ENCODE measurements around the gene INO80.

DNA sequence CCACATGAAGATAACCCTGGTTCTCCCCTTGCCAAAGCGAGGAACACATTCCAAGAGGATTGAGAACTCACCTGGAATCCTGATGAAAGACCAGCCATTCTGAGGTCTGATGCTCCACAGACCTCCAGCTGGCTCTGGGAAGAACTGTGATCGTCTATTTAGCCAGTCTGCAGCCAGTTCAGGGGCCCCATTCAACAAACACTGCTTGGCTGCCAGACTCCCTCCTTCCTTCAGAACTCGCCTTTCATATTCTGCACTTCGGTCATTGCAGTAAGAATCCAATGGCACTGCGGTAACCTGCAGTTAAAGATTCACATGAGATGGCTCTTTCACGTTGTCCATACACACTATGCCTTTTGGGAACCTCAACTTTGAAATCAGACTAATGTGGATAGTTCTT is 95.3 kb downstream of the INO80 start:
- TF ChIP-seq TAF1 (IDR thresholded peaks at IDR 0.05; ENCODE audit: borderline replicate concordance, low read depth, low read length), result no peak
- TF ChIP-seq POLR2A (IDR thresholded peaks at IDR 0.05; ENCODE audit: low read depth, low read length), result no peak
- no peak for TF ChIP-seq POLR2AphosphoS5 (IDR thresholded peaks at IDR 0.05; ENCODE audit: low read depth, low read length)
